Measurements from ENCODE around the gene CD47. TPM values are rescaled to one million over a fixed set of nuclear protein-coding genes. Genes with fewer than 3 reads are reported as not detected.

The CD47 gene
- total RNA-seq, 1 experiment from 2014 or later = 16.3 TPM

DNA sequence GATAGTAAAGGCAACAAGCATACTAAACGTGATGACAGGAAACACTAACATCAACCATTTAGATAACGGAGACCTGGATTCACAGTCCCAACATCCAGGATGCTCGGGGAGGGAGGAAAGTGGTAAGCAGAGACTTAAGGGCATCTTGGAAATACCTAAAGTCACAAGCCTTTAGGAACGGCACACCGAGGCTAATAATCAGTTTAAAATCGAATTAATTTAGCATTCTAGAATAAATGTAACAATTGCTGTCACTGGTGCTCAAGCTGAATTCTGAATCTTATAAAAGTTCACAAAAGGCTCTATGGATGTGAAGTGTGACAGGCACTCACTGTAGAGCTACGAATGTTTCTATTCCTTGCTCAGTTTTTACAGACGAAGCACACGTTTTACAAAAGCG is 1.3 kb downstream of the CD47 start:
- Mint-ChIP-seq H3K27ac (no peak overlapping the region), H3K27me3 (ENCODE audit: low read depth) (peaks cover 36% of the 10 kb centered on the region), H3K4me1 (peaks cover 5% of the 10 kb centered on the region; the same call in 1 of the 2 replicates), H3K9me3 (no peaks in the 10 kb centered on the region; the same call in 1 of the 2 replicates), H3K4me3 (peak overlapping the region; percentile 92), H3K36me3 (no peaks in the 10 kb centered on the region)
- POLR2A ChIA-PET = no interaction called here
- DNase-seq (ENCODE audit: low spot score) = no peak
- CTCF ChIA-PET = interaction anchor here (0.5 to 0.6 kb wide), 2 partner anchors 34 to 149 kb away, joined by 3 to 4 read pairs; no protein-coding TSS in a partner anchor
- TF ChIP-seq E2F4 (CRISPR knock-in tag; IDR thresholded peaks at IDR 0.05; ENCODE audit: borderline replicate concordance, low read depth) (no peak), JAZF1 (CRISPR knock-in tag; IDR thresholded peaks at IDR 0.05) (no peak), SP1 (CRISPR knock-in tag; conservative IDR thresholded peaks at IDR 0.05) (no peak), GTF2I (CRISPR knock-in tag; conservative IDR thresholded peaks at IDR 0.05) (no peak)
- no peak for ATAC-seq

- no peak for DNase-seq (ENCODE audit: low spot score)
- ChIA-PET CTCF (no interaction called here), POLR2A (no interaction called here)
- H3K9me3 Mint-ChIP-seq = no peaks in the 10 kb centered on the region
- H3K4me3 Mint-ChIP-seq = no peak overlapping the region
- H3K27ac Mint-ChIP-seq = no peak overlapping the region
- peaks cover 5% of the 10 kb centered on the region; the same call in 1 of the 2 replicates for H3K4me1 Mint-ChIP-seq
- no peak for ATAC-seq
- no peaks in the 10 kb centered on the region for H3K36me3 Mint-ChIP-seq
- H3K27me3 Mint-ChIP-seq (ENCODE audit: low read depth) = peaks cover 36% of the 10 kb centered on the region
- no peak for TF ChIP-seq ZNF532 (CRISPR knock-in tag; IDR thresholded peaks at IDR 0.05; ENCODE audit: borderline replicate concordance)
- TF ChIP-seq, protein P1, sequence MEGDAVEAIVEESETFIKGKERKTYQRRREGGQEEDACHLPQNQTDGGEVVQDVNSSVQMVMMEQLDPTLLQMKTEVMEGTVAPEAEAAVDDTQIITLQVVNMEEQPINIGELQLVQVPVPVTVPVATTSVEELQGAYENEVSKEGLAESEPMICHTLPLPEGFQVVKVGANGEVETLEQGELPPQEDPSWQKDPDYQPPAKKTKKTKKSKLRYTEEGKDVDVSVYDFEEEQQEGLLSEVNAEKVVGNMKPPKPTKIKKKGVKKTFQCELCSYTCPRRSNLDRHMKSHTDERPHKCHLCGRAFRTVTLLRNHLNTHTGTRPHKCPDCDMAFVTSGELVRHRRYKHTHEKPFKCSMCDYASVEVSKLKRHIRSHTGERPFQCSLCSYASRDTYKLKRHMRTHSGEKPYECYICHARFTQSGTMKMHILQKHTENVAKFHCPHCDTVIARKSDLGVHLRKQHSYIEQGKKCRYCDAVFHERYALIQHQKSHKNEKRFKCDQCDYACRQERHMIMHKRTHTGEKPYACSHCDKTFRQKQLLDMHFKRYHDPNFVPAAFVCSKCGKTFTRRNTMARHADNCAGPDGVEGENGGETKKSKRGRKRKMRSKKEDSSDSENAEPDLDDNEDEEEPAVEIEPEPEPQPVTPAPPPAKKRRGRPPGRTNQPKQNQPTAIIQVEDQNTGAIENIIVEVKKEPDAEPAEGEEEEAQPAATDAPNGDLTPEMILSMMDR (IDR thresholded peaks at IDR 0.05) = no peak
- TF ChIP-seq, protein P2, sequence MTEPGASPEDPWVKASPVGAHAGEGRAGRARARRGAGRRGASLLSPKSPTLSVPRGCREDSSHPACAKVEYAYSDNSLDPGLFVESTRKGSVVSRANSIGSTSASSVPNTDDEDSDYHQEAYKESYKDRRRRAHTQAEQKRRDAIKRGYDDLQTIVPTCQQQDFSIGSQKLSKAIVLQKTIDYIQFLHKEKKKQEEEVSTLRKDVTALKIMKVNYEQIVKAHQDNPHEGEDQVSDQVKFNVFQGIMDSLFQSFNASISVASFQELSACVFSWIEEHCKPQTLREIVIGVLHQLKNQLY (CRISPR knock-in tag; IDR thresholded peaks at IDR 0.05) = no peak
- no peak for TF ChIP-seq ZBTB21 (CRISPR knock-in tag; IDR thresholded peaks at IDR 0.05; ENCODE audit: borderline replicate concordance)
- no peak for TF ChIP-seq SOX15 (CRISPR knock-in tag; IDR thresholded peaks at IDR 0.05)
- TF ChIP-seq, protein P3, sequence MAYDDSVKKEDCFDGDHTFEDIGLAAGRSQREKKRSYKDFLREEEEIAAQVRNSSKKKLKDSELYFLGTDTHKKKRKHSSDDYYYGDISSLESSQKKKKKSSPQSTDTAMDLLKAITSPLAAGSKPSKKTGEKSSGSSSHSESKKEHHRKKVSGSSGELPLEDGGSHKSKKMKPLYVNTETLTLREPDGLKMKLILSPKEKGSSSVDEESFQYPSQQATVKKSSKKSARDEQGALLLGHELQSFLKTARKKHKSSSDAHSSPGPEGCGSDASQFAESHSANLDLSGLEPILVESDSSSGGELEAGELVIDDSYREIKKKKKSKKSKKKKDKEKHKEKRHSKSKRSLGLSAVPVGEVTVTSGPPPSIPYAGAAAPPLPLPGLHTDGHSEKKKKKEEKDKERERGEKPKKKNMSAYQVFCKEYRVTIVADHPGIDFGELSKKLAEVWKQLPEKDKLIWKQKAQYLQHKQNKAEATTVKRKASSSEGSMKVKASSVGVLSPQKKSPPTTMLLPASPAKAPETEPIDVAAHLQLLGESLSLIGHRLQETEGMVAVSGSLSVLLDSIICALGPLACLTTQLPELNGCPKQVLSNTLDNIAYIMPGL (CRISPR knock-in tag; IDR thresholded peaks at IDR 0.05) = no peak
- TF ChIP-seq USF2 (CRISPR knock-in tag; IDR thresholded peaks at IDR 0.05) = no peak
- TF ChIP-seq IRF1 (CRISPR knock-in tag; IDR thresholded peaks at IDR 0.05) = no peak
- no peak for TF ChIP-seq GABPB1 (CRISPR knock-in tag; IDR thresholded peaks at IDR 0.05)
- TF ChIP-seq EMX1 (CRISPR knock-in tag; IDR thresholded peaks at IDR 0.05) = no peak
- TF ChIP-seq, protein P4, sequence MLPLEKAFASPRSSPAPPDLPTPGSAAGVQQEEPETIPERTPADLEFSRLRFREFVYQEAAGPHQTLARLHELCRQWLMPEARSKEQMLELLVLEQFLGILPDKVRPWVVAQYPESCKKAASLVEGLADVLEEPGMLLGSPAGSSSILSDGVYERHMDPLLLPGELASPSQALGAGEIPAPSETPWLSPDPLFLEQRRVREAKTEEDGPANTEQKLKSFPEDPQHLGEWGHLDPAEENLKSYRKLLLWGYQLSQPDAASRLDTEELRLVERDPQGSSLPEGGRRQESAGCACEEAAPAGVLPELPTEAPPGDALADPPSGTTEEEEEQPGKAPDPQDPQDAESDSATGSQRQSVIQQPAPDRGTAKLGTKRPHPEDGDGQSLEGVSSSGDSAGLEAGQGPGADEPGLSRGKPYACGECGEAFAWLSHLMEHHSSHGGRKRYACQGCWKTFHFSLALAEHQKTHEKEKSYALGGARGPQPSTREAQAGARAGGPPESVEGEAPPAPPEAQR (CRISPR knock-in tag; IDR thresholded peaks at IDR 0.05) = no peak
- no peak for TF ChIP-seq NR1H2 (CRISPR knock-in tag; IDR thresholded peaks at IDR 0.05)
- no peak for TF ChIP-seq FOXK1 (CRISPR knock-in tag; IDR thresholded peaks at IDR 0.05)
- TF ChIP-seq MXD4 (CRISPR knock-in tag; IDR thresholded peaks at IDR 0.05; ENCODE audit: borderline replicate concordance) = no peak
- TF ChIP-seq E2F4 (CRISPR knock-in tag; IDR thresholded peaks at IDR 0.05; ENCODE audit: borderline replicate concordance, low read depth) = no peak
- no peak for TF ChIP-seq HMGA2 (CRISPR knock-in tag; IDR thresholded peaks at IDR 0.05)
Observed at GRCh38 chr3:108088697-108089096, 2.1 kb downstream of the CD47 start.
